ENCODE data around the gene SRPK2. TPM values are rescaled to one million over a fixed set of nuclear protein-coding genes. Genes with fewer than 3 reads are reported as not detected.

Gene SRPK2
- total RNA-seq, 1 experiment from 2014 or later, result 21.6 TPM

- no peak for ATAC-seq
- H3K4me1 ChIP-seq (ENCODE audit: insufficient read depth, low read length), result peaks cover 28% of the 10 kb centered on the region
- BruUV-seq (replicated peaks), result no TSS peak
- H3K9me3 ChIP-seq (ENCODE audit: low read length), result no peaks in the 10 kb centered on the region
- H3K27ac ChIP-seq (ENCODE audit: low read length), result no peak overlapping the region
- ChIA-PET CTCF (no interaction called here), POLR2A (ENCODE audit: unreplicated experiment) (no interaction called here)
- no peaks in the 10 kb centered on the region for H4K20me1 ChIP-seq (ENCODE audit: low read length)
- peaks cover 5% of the 10 kb centered on the region for H3F3A ChIP-seq (ENCODE audit: low read length, unreplicated experiment)
- H3K9me2 ChIP-seq (replicated peaks; ENCODE audit: low read length), result no peaks in the 10 kb centered on the region
- DNase-seq, result no peak
- no peak overlapping the region for H2AFZ ChIP-seq (ENCODE audit: low read length)
- no peak overlapping the region for H3K4me3 ChIP-seq (ENCODE audit: low read length)
- H3K27me3 ChIP-seq (ENCODE audit: low read length), result no peaks in the 10 kb centered on the region
- TF ChIP-seq EZH2phosphoT487 (IDR thresholded peaks at IDR 0.05; ENCODE audit: borderline replicate concordance, low read length), result no peak
- no peak for TF ChIP-seq CTCF (conservative IDR thresholded peaks at IDR 0.05; ENCODE audit: low read depth, low read length)
- TF ChIP-seq EZH2 (IDR thresholded peaks at IDR 0.05; ENCODE audit: low read length, unreplicated experiment), result no peak
- H3K36me3 ChIP-seq (ENCODE audit: low read depth, low read length), result peaks cover 8% of the 10 kb centered on the region; the same call in 1 of the 2 replicates
- intact Hi-C loops (cut with micrococcal nuclease), result no loop called here
- peaks cover 86% of the 10 kb centered on the region for H3K79me2 ChIP-seq (ENCODE audit: low read length)
- H3K4me2 ChIP-seq (ENCODE audit: low read length), result no peak overlapping the region
- no peak overlapping the region for H3K9ac ChIP-seq (ENCODE audit: low read length)
Observed at GRCh38 chr7:105213611-105214010, 175.1 kb downstream of the SRPK2 start.

- Histone ChIP-seq H3K4me3 (ENCODE audit: low read length) (no peak overlapping the region), H3K27ac (ENCODE audit: low read length) (no peak overlapping the region), H3K36me3 (ENCODE audit: low read depth, low read length) (peaks cover 8% of the 10 kb centered on the region; the same call in 1 of the 2 replicates), H3K4me2 (ENCODE audit: low read length) (no peak overlapping the region), H3K9ac (ENCODE audit: low read length) (no peak overlapping the region), H3K4me1 (ENCODE audit: insufficient read depth, low read length) (peaks cover 14% of the 10 kb centered on the region), H3K79me2 (ENCODE audit: low read length) (peaks cover 84% of the 10 kb centered on the region), H4K20me1 (ENCODE audit: low read length) (no peaks in the 10 kb centered on the region), H3F3A (ENCODE audit: low read length, unreplicated experiment) (no peaks in the 10 kb centered on the region), H3K9me2 (replicated peaks; ENCODE audit: low read length) (no peaks in the 10 kb centered on the region), H3K9me3 (ENCODE audit: low read length) (no peaks in the 10 kb centered on the region), H2AFZ (ENCODE audit: low read length) (no peak overlapping the region), H3K27me3 (ENCODE audit: low read length) (no peaks in the 10 kb centered on the region)
- no TSS peak for BruUV-seq (replicated peaks)
- POLR2A ChIA-PET (ENCODE audit: unreplicated experiment), result no interaction called here
- intact Hi-C loops (cut with micrococcal nuclease), result no loop called here
- no peak for TF ChIP-seq EZH2phosphoT487 (IDR thresholded peaks at IDR 0.05; ENCODE audit: borderline replicate concordance, low read length)
- no peak for TF ChIP-seq CTCF (conservative IDR thresholded peaks at IDR 0.05; ENCODE audit: low read depth, low read length)
- TF ChIP-seq EZH2 (IDR thresholded peaks at IDR 0.05; ENCODE audit: low read length, unreplicated experiment), result no peak
- CTCF ChIA-PET, result no interaction called here
- DNase-seq (no peak), ATAC-seq (no peak)
Observed at GRCh38 chr7:105212212-105212611, 176.5 kb downstream of the SRPK2 start.

- no peak for ATAC-seq
- TF ChIP-seq EZH2 (IDR thresholded peaks at IDR 0.05; ENCODE audit: low read length, unreplicated experiment), result no peak
- no peak for TF ChIP-seq EZH2phosphoT487 (IDR thresholded peaks at IDR 0.05; ENCODE audit: borderline replicate concordance, low read length)
Observed at GRCh38 chr7:105210721-105211205, 178.0 kb downstream of the SRPK2 start.

More at GRCh38 chr7:105210721-105211205, 178.0 kb downstream of the SRPK2 start:
- Histone ChIP-seq H3K36me3 (ENCODE audit: low read depth, low read length) (peaks cover 8% of the 10 kb centered on the region; the same call in 1 of the 2 replicates), H3K9me3 (ENCODE audit: low read length) (no peaks in the 10 kb centered on the region), H3F3A (ENCODE audit: low read length, unreplicated experiment) (no peaks in the 10 kb centered on the region), H2AFZ (ENCODE audit: low read length) (no peak overlapping the region), H3K79me2 (ENCODE audit: low read length) (peaks cover 76% of the 10 kb centered on the region), H3K4me2 (ENCODE audit: low read length) (no peak overlapping the region), H3K27ac (ENCODE audit: low read length) (no peak overlapping the region), H3K4me1 (ENCODE audit: insufficient read depth, low read length) (no peaks in the 10 kb centered on the region), H3K4me3 (ENCODE audit: low read length) (no peak overlapping the region), H3K9me2 (replicated peaks; ENCODE audit: low read length) (no peaks in the 10 kb centered on the region), H3K27me3 (ENCODE audit: low read length) (no peaks in the 10 kb centered on the region), H3K9ac (ENCODE audit: low read length) (no peak overlapping the region), H4K20me1 (ENCODE audit: low read length) (no peaks in the 10 kb centered on the region)
- no peak for DNase-seq
- intact Hi-C loops (cut with micrococcal nuclease), result no loop called here
- POLR2A ChIA-PET (ENCODE audit: unreplicated experiment), result no interaction called here
- BruUV-seq (replicated peaks), result no TSS peak
- CTCF ChIA-PET, result no interaction called here

Data from PC-3 (cell line).